GM21825 (cell line): Measurements from ENCODE around the gene PROB1.
"Not testable (repeated sequence)": the region's sequence is repeated elsewhere in the genome, so short reads cannot be mapped to it uniquely, and the experiment has no call there.

ENCODE experiments used
- ATAC-seq: cut with Tn5 transposase; IDR thresholded peaks from one replicate; pipeline ENCODE4 v1.9.1; 2021; ENCODE audit warnings: mild to moderate bottlenecking, moderate library complexity; ENCODE audit not compliant: unreplicated experiment

Gene PROB1

GRCh38 chr5:139392678-139393496, 2.0 kb downstream of the PROB1 start:
- ATAC-seq: peak; percentile 47

GRCh38 chr5:139392324-139392677, 2.6 kb downstream of the PROB1 start:
- no peak for ATAC-seq

GRCh38 chr5:139391570-139392323, 3.2 kb downstream of the PROB1 start:
- ATAC-seq: peak; percentile 0

- no peak for ATAC-seq
Observed at GRCh38 chr5:139390639-139391569, 4.0 kb downstream of the PROB1 start.

- ATAC-seq: peak; percentile 30
Observed at GRCh38 chr5:139389701-139390638, 4.9 kb downstream of the PROB1 start, which contains the start of gene MZB1. MZB1 (minus strand) TSS chr5:139389913; CDS start chr5:139389856, 57 bp downstream.

GRCh38 chr5:139388198-139388821, 6.6 kb downstream of the PROB1 start:
- ATAC-seq: no peak

GRCh38 chr5:139387611-139388197, 7.2 kb downstream of the PROB1 start:
- no peak for ATAC-seq

GRCh38 chr5:139386956-139387355, 7.9 kb downstream of the PROB1 start:
- ATAC-seq: not testable (repeated sequence)

GRCh38 chr5:139386050-139386438, 8.9 kb downstream of the PROB1 start:
- no peak for ATAC-seq

- no peak for ATAC-seq
Observed at GRCh38 chr5:139385061-139386049, 9.5 kb downstream of the PROB1 start.

- ATAC-seq: no peak
Observed at GRCh38 chr5:139384591-139385051, 10.3 kb downstream of the PROB1 start.

- no peak for ATAC-seq
Observed at GRCh38 chr5:139383993-139384590, 10.8 kb downstream of the PROB1 start.

- no peak for ATAC-seq
Observed at GRCh38 chr5:139383275-139383992, 11.5 kb downstream of the PROB1 start, which contains the start of gene SLC23A1. SLC23A1 (minus strand) TSS chr5:139383297; CDS start chr5:139383253, 44 bp downstream.

- ATAC-seq: no peak
Observed at GRCh38 chr5:139382807-139383206, 12.1 kb downstream of the PROB1 start.

- ATAC-seq: no peak
Observed at GRCh38 chr5:139381837-139382761, 12.8 kb downstream of the PROB1 start.
